MCF 10A (cell line): Measurements from ENCODE around the gene PDS5A. TPM values are rescaled to one million over a fixed set of nuclear protein-coding genes. Genes with fewer than 3 reads are reported as not detected.

Experiments used
- BruUV-seq: library from RNA; stranded (reverse); fragments of 400-500 nt; replicated peaks from 2 replicates; lab custom pipeline; 2021; lab: Mats Ljungman, UMichigan
- CTCF ChIA-PET: fragments of 300-600 bp; sonication (Branson Sonifier 250); formaldehyde crosslinking; extraction: SDS; loops from one replicate; lab custom pipeline; 2021; ENCODE audit warnings: antibody characterized with exemption, inconsistent platforms; lab: Yijun Ruan, JAX
- POLR2A ChIA-PET: fragments of 300-600, 350-650 bp; sonication (Branson Sonifier 250); formaldehyde crosslinking; extraction: SDS; loops from one replicate; lab custom pipeline; 2020; ENCODE audit warnings: antibody characterized with exemption, inconsistent platforms; lab: Yijun Ruan, JAX
- DNase-seq: peaks from one replicate; pipeline ENCODE4 v3.0.0-alpha.2; 2018; ENCODE audit not compliant: unreplicated experiment
- H3K27ac Mint-ChIP-seq: one replicate; pipeline ENCODE4 v1.8.0; 2022; ENCODE audit warnings: mild to moderate bottlenecking, low read depth, mixed read lengths; ENCODE audit not compliant: unreplicated experiment
- H3K27me3 Mint-ChIP-seq: one replicate; pipeline ENCODE4 v1.8.0; 2022; ENCODE audit warnings: mixed read lengths; ENCODE audit not compliant: insufficient read depth, unreplicated experiment
- H3K36me3 Mint-ChIP-seq: one replicate; pipeline ENCODE4 v1.8.0; 2022; ENCODE audit warnings: mild to moderate bottlenecking, moderate library complexity, mixed read lengths; ENCODE audit not compliant: insufficient read depth, unreplicated experiment
- H3K4me1 Mint-ChIP-seq: one replicate; pipeline ENCODE4 v1.8.0; 2022; ENCODE audit warnings: mixed read lengths; ENCODE audit not compliant: insufficient read depth, unreplicated experiment
- H3K4me3 Mint-ChIP-seq: one replicate; pipeline ENCODE4 v1.8.0; 2022; ENCODE audit warnings: mild to moderate bottlenecking, moderate library complexity, mixed read lengths; ENCODE audit not compliant: unreplicated experiment
- H3K9me3 Mint-ChIP-seq: one replicate; pipeline ENCODE4 v1.8.0; 2022; ENCODE audit warnings: mixed read lengths; ENCODE audit not compliant: unreplicated experiment
- CTCF ChIP-seq: fragments of 200-600 bp; IDR thresholded peaks from one replicate; pipeline ENCODE4 v1.8.0; 2022; ENCODE audit warnings: antibody characterized with exemption, mild to moderate bottlenecking; ENCODE audit not compliant: unreplicated experiment
- intact Hi-C: fragments of 100-400 bp; cut with micrococcal nuclease; formaldehyde crosslinking; loops from 2 replicates; pipeline ENCODE4 v1.14.1; 2022
- total RNA-seq: library from RNA; stranded (reverse); gene quantifications from 2 replicates; pipeline ENCODE4 v1.2.3, GENCODE V29; 2022

PDS5A gene
- total RNA-seq, 1 experiment from 2014 or later, result 95.2 TPM

- ChIA-PET CTCF (interaction anchor here (0.6 to 1.0 kb wide), 3 partner anchors 13 to 624 kb away, joined by 3 to 4 read pairs (median 3); no protein-coding TSS in a partner anchor), POLR2A (interaction anchor here (0.7 to 0.9 kb wide), 2 partner anchors 10 to 1840 kb away, joined by 3 read pairs; no protein-coding TSS in a partner anchor)
- H3K9me3 Mint-ChIP-seq, result no peaks in the 10 kb centered on the region
- H3K4me3 Mint-ChIP-seq, result no peak overlapping the region
- no peak for TF ChIP-seq CTCF
- BruUV-seq, result no TSS peak
- no peak for DNase-seq
- no peaks in the 10 kb centered on the region for H3K27me3 Mint-ChIP-seq
- no peak overlapping the region for H3K27ac Mint-ChIP-seq
- H3K36me3 Mint-ChIP-seq, result peaks cover 99% of the 10 kb centered on the region
- intact Hi-C loops, result no loop called here
- no peaks in the 10 kb centered on the region for H3K4me1 Mint-ChIP-seq
These were observed 79.7 kb downstream of the PDS5A start for GRCh38 chr4:39898015-39898414.

DNA sequence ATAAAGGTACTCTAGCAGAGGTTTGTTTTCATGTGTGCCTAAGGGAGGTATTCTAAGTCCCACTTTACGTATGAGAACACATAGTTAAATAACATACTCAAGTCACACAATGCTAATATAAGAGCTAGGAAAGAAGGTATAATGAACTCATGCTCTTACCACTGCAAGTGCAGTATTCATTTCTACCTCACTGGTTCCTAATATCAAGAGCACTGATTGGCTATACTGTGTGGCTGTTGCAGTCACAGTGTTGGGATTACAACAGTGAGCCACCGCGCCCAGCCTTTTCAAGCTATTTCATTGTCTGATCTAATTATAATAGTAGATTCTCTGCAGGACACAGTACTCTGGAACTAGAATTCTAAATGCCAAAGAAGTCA, 84.0 kb downstream of the PDS5A start:
- no TSS peak for BruUV-seq
- DNase-seq, result no peak
- peak overlapping the region; percentile 27 for H3K27ac Mint-ChIP-seq
- intact Hi-C loops, result no loop called here
- POLR2A ChIA-PET, result interaction anchor here (0.7 kb wide), 1 partner anchor 19 kb away, joined by 3 read pairs; no protein-coding TSS in a partner anchor
- CTCF ChIA-PET, result interaction anchor here (0.5 to 0.9 kb wide), 2 partner anchors 56 to 63 kb away, joined by 3 read pairs; no protein-coding TSS in a partner anchor
- peaks cover 79% of the 10 kb centered on the region for H3K36me3 Mint-ChIP-seq
- no peak for TF ChIP-seq CTCF
- H3K27me3 Mint-ChIP-seq, result no peaks in the 10 kb centered on the region
- H3K4me1 Mint-ChIP-seq, result no peaks in the 10 kb centered on the region
- no peak overlapping the region for H3K4me3 Mint-ChIP-seq
- H3K9me3 Mint-ChIP-seq, result no peaks in the 10 kb centered on the region

GRCh38 chr4:39892988-39893692, 84.6 kb downstream of the PDS5A start:
- Mint-ChIP-seq H3K27me3 (no peaks in the 10 kb centered on the region), H3K4me3 (no peak overlapping the region), H3K9me3 (no peaks in the 10 kb centered on the region), H3K36me3 (peaks cover 79% of the 10 kb centered on the region), H3K27ac (no peak overlapping the region), H3K4me1 (no peaks in the 10 kb centered on the region)
- CTCF ChIA-PET, result no interaction called here
- BruUV-seq, result no TSS peak
- no peak for TF ChIP-seq CTCF
- no peak for DNase-seq
- intact Hi-C loops, result no loop called here
- POLR2A ChIA-PET, result no interaction called here

DNA sequence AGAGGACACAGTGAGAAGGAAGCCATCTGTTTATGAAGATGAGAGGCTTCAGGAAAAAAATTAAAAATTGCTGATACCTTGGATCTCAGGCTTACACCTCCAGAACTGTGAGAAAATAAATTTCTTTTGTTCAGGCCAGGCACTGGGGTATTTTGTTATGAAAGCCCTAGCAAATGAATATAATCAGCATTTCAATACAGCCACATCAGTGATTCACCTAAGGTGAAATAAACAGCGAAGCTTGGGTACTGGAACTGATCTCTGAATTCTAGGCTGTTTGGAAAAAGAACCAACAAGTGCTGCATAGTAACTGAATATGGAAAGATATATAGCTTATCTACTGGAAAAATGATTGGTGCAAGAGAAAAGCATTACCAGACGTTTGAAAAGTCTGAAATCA, 88.5 kb downstream of the PDS5A start:
- no peak for DNase-seq
- ChIA-PET POLR2A (interaction anchor here (1.0 kb wide), 1 partner anchor 21 kb away, joined by 3 read pairs; no protein-coding TSS in a partner anchor), CTCF (interaction anchor here (1.0 kb wide), 1 partner anchor 89 kb away, joined by 3 read pairs; no protein-coding TSS in a partner anchor)
- Mint-ChIP-seq H3K27me3 (no peaks in the 10 kb centered on the region), H3K36me3 (peaks cover 79% of the 10 kb centered on the region), H3K4me3 (no peak overlapping the region), H3K9me3 (no peaks in the 10 kb centered on the region), H3K27ac (no peak overlapping the region), H3K4me1 (no peaks in the 10 kb centered on the region)
- intact Hi-C loops, result no loop called here
- TF ChIP-seq CTCF, result no peak
- no TSS peak for BruUV-seq
